AG04449 (cell line): ENCODE measurements around the gene TKT.
"Not testable (repeated sequence)": the region's sequence is repeated elsewhere in the genome, so short reads cannot be mapped to it uniquely, and the experiment has no call there.

Experiments used
- CTCF ChIA-PET: fragments of 350-600 bp; formaldehyde crosslinking; extraction: SDS; loops from one replicate; lab custom pipeline; 2021; ENCODE audit warnings: antibody characterized with exemption; lab: Yijun Ruan, JAX
- POLR2A ChIA-PET: fragments of 400-600, 350-600 bp; formaldehyde crosslinking; extraction: SDS; loops from one replicate; lab custom pipeline; 2020; ENCODE audit warnings: antibody characterized with exemption, inconsistent platforms; lab: Yijun Ruan, JAX
- DNase-seq: peaks from one replicate; pipeline ENCODE4 v3.0.0-alpha.2; 2010; ENCODE audit warnings: low read depth, low spot score
- H3K4me3 ChIP-seq: 2 replicates; pipeline ENCODE4 v1.5.1; 2011; ENCODE audit warnings: low read depth, mild to moderate bottlenecking, control low read depth, low read length
- TF ChIP-seq, protein P1 (sequence below): IDR thresholded peaks from one replicate; pipeline ENCODE4 v1.5.1; 2011; ENCODE audit warnings: mild to moderate bottlenecking, moderate library complexity, low read length, control low read depth, inconsistent platforms; ENCODE audit not compliant: insufficient read depth; ENCODE audit errors: missing control alignments

Gene TKT, protein sequence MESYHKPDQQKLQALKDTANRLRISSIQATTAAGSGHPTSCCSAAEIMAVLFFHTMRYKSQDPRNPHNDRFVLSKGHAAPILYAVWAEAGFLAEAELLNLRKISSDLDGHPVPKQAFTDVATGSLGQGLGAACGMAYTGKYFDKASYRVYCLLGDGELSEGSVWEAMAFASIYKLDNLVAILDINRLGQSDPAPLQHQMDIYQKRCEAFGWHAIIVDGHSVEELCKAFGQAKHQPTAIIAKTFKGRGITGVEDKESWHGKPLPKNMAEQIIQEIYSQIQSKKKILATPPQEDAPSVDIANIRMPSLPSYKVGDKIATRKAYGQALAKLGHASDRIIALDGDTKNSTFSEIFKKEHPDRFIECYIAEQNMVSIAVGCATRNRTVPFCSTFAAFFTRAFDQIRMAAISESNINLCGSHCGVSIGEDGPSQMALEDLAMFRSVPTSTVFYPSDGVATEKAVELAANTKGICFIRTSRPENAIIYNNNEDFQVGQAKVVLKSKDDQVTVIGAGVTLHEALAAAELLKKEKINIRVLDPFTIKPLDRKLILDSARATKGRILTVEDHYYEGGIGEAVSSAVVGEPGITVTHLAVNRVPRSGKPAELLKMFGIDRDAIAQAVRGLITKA

DNA sequence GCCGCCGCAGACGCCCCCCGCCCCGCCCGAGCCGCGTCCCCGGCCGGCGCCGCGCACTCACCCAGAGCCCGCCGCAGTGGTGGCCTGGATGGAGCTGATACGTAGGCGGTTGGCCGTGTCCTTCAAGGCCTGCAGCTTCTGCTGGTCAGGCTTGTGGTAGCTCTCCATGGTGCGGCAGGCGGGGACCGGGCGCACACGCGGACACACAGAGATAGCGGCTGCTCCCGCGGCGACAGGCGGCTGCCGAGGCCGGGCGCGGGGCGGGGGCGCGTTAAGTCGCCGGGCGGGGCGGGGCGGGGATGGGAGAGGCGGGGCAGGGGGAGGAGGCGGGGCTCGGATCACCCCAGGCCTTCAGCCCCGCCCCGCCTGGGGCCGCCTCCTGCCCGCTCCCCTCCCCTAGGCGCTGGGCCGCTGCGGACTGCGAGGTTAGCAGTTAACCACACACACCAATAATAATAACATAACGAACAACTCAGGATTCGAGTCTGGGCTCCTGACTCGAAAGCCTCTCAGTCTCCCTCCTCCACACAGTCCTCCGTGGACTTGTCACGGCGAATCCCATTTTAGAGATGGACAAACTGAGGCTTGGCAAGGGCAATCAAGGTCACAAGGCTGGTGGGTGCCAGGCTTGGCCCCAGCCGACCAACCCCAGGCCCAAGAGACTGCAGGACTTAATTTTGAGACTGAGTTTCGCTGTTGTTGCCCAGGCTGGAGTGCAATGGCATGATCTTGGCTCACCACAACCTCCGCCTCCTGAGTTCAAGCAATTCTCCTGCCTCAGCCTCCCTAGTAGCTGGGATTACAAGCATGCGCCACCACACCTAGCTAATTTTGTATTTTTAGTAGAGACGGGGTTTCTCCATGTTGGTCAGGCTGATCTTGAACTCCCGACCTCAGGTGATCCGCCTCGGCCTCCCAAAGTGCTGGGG, at the start of gene TKT:
Gene TKT, minus strand, starts transcription at position 248 of the 929 bp plus-strand sequence. Its CDS starts 80 bp downstream, at position 168.
- H3K4me3 ChIP-seq: peak within 1 kb of the TSS; percentile 94
- CTCF ChIA-PET: no interaction called here
- DNase-seq: no peak
- POLR2A ChIA-PET: interaction anchor here (0.7 to 1.3 kb wide), 3 partner anchors 12 to 20 kb away, joined by 3 to 5 read pairs (median 4); no protein-coding TSS in a partner anchor
- TF ChIP-seq, protein P1, sequence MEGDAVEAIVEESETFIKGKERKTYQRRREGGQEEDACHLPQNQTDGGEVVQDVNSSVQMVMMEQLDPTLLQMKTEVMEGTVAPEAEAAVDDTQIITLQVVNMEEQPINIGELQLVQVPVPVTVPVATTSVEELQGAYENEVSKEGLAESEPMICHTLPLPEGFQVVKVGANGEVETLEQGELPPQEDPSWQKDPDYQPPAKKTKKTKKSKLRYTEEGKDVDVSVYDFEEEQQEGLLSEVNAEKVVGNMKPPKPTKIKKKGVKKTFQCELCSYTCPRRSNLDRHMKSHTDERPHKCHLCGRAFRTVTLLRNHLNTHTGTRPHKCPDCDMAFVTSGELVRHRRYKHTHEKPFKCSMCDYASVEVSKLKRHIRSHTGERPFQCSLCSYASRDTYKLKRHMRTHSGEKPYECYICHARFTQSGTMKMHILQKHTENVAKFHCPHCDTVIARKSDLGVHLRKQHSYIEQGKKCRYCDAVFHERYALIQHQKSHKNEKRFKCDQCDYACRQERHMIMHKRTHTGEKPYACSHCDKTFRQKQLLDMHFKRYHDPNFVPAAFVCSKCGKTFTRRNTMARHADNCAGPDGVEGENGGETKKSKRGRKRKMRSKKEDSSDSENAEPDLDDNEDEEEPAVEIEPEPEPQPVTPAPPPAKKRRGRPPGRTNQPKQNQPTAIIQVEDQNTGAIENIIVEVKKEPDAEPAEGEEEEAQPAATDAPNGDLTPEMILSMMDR: no peak

DNA sequence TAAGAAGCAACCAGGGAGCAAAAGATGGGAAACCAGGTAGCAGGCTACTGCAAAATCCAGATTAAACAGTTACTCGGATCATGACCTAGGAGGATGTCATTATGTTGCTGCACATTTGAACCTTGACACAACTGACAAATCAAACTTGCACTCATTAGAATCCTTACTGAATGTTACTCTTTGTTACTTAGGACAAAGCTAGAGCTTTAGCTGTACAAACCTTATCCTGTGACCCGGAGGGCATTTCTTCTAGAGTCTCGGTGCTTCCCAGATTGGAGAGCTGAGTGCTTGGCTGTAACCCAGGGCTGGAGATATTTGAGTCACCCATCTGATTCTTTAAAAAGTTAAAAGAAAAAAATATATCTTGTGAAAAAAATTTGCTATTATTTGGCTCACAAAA, 48.1 kb upstream of the TKT start:
- ChIA-PET POLR2A (no interaction called here), CTCF (interaction anchor here (1.7 to 7.4 kb wide), 2 partner anchors 8 to 406 kb away, joined by 5 to 75 read pairs; no protein-coding TSS in a partner anchor)
- no peak overlapping the region for H3K4me3 ChIP-seq
- TF ChIP-seq, protein P1: no peak
- no peak for DNase-seq

DNA sequence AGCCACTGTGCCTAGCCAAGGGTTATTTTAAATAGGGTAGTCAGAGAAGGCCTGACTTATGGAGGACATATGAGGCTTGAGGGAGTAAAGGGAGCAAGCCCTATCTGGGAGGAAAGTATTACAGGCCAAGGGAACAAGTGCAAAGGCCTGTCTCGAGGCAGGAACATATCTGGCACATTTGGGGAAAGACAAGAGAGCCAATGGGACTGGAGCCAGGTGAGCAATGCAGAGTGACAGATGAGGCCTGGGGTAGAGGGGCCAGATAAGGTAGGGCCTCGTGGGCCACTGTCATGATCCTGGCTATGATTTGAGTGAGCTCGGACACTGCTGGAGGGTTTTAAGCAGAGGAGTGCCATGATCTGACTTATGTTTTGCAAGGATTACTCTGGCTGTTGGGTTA, 47.7 kb upstream of the TKT start:
- DNase-seq: no peak
- no peak overlapping the region for H3K4me3 ChIP-seq
- POLR2A ChIA-PET: no interaction called here
- CTCF ChIA-PET: interaction anchor here (3.2 to 7.4 kb wide), 2 partner anchors 8 to 407 kb away, joined by 11 to 75 read pairs; no protein-coding TSS in a partner anchor
- TF ChIP-seq, protein P1: no peak

DNA sequence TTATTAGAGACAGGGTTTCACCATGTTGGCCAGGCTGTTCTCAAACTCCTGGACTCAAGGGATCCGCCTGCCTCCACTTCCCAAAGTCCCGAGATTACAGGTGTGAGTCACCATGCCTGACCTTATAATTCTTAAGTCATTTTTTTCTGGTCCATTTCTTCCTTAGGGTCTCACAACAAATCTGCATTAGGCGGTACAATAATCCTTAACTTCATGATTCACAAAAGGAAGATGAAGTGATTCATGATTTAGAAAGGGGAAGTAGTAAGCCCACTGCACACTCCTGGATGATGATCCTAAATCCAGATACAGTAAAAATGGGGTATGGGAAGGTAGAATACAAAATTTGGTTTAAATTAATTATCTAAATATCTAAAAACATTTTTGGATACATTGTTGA, 45.0 kb upstream of the TKT start:
- DNase-seq: no peak
- ChIA-PET POLR2A (no interaction called here), CTCF (interaction anchor here (1.4 to 7.4 kb wide), 4 partner anchors 11 to 415 kb away, joined by 3 to 75 read pairs (median 8); no protein-coding TSS in a partner anchor)
- TF ChIP-seq, protein P1: no peak
- H3K4me3 ChIP-seq: no peak overlapping the region

DNA sequence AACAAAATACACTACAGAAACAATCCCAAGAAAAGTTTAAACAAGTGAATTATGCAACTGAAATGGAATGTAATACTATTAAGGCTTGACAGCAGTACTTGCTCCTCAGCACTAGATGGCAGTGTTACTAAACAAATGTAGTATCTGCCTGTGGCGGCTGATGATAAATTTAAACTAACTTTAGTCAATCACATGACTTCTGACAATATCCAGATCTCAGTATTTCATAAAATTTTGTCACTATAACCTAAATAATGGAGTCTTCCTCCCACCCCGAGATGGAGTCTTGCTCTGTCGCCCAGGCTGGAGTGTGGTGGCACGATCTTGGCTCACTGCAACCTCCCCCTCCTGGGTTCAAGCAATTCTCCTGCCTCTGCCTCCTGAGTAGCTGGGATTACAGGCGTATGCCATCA, 43.8 kb upstream of the TKT start:
- DNase-seq: peak; percentile 19
- CTCF ChIA-PET: interaction anchor here (0.7 to 7.4 kb wide), 27 partner anchors 9 to 581 kb away, joined by 3 to 75 read pairs (median 4); partner anchors contain the start of gene DCP1A
- TF ChIP-seq, protein P1: peak; percentile 58
- H3K4me3 ChIP-seq, POLR2A ChIA-PET: not testable (repeated sequence)
